Activated CD4-positive, alpha-beta memory T cell treated with anti-CD3 and anti-CD28 coated beads, Interleukin-2, amount 10 ng/mL, durations not matched to agents 7 days and 5 days (primary cell): ENCODE measurements around the gene STXBP5. TPM values are rescaled to one million over a fixed set of nuclear protein-coding genes. Genes with fewer than 3 reads are reported as not detected.
"Not testable (repeated sequence)": the region's sequence is repeated elsewhere in the genome, so short reads cannot be mapped to it uniquely, and the experiment has no call there.

ENCODE experiments used
- CTCF ChIA-PET: fragments of 350-600 bp; sonication (Branson Sonifier 250); formaldehyde crosslinking; loops from one replicate; lab custom pipeline; 2021; ENCODE audit warnings: antibody characterized with exemption, inconsistent platforms; lab: Charles Lee
- POLR2A ChIA-PET: fragments of 350-600 bp; sonication (Branson Sonifier 250); formaldehyde crosslinking; loops from one replicate; lab custom pipeline; 2021; ENCODE audit warnings: antibody characterized with exemption; lab: Charles Lee
- DNase-seq: peaks from one replicate; pipeline ENCODE4 v3.0.0-alpha.2; 2020
- H3K27ac Mint-ChIP-seq: one replicate; pipeline ENCODE4 v1.8.0; 2021; ENCODE audit warnings: mild to moderate bottlenecking, mixed read lengths
- H3K27me3 Mint-ChIP-seq: one replicate; pipeline ENCODE4 v1.8.0; 2021; ENCODE audit warnings: mixed read lengths
- H3K36me3 Mint-ChIP-seq: one replicate; pipeline ENCODE4 v1.8.0; 2021; ENCODE audit warnings: low read depth, mixed read lengths
- H3K4me1 Mint-ChIP-seq: one replicate; pipeline ENCODE4 v1.8.0; 2021; ENCODE audit warnings: mixed read lengths
- H3K4me3 Mint-ChIP-seq: one replicate; pipeline ENCODE4 v1.8.0; 2021; ENCODE audit warnings: mild to moderate bottlenecking, mixed read lengths
- H3K9me3 Mint-ChIP-seq: one replicate; pipeline ENCODE4 v1.8.0; 2021; ENCODE audit warnings: mixed read lengths
- total RNA-seq, 2 experiments: library from RNA; stranded (reverse); gene quantifications; one replicate each; pipeline ENCODE4 v1.2.3, GENCODE V29; 2021

The STXBP5 gene
- total RNA-seq, 2 experiments from 2014 or later: 16.7 to 17.2 TPM

- no peak overlapping the region for H3K27ac Mint-ChIP-seq
- peaks cover 13% of the 10 kb centered on the region for H3K36me3 Mint-ChIP-seq
- DNase-seq: no peak
- no peak overlapping the region for H3K4me3 Mint-ChIP-seq
- no peaks in the 10 kb centered on the region for H3K4me1 Mint-ChIP-seq
- CTCF ChIA-PET: no interaction called here
- POLR2A ChIA-PET: no interaction called here
- no peaks in the 10 kb centered on the region for H3K27me3 Mint-ChIP-seq
- H3K9me3 Mint-ChIP-seq: no peaks in the 10 kb centered on the region
Measured at GRCh38 chr6:147371325-147371724, 167.1 kb downstream of the STXBP5 start.

GRCh38 chr6:147372806-147373205 is 168.6 kb downstream of the STXBP5 start:
- no peak overlapping the region for H3K4me3 Mint-ChIP-seq
- peaks cover 9% of the 10 kb centered on the region for H3K36me3 Mint-ChIP-seq
- DNase-seq: no peak
- no peaks in the 10 kb centered on the region for H3K9me3 Mint-ChIP-seq
- no peak overlapping the region for H3K27ac Mint-ChIP-seq
- H3K27me3 Mint-ChIP-seq: no peaks in the 10 kb centered on the region
- no peaks in the 10 kb centered on the region for H3K4me1 Mint-ChIP-seq
- CTCF ChIA-PET: no interaction called here
- POLR2A ChIA-PET: no interaction called here

DNA sequence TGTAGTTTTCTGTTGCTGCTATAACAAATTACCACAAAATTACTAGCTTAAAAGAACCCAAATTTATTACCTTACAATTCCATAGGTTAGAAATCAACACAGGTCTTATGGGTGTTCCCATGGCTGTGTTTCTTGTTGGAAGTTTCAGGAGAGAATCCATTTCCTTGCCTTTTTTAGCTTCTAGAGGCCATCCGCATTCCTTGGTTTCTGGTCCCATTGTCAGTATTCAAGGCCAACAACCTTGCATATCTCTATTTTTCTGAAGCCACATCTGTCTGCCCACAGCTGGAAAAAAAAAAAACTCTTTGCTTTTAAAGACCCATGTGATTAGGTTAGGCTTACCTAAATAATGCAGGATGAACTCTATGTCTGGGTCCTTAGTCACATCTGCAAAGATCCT is 174.6 kb downstream of the STXBP5 start:
- Mint-ChIP-seq H3K27me3 (no peaks in the 10 kb centered on the region), H3K4me1 (no peaks in the 10 kb centered on the region), H3K4me3 (no peak overlapping the region), H3K27ac (no peak overlapping the region), H3K9me3 (no peaks in the 10 kb centered on the region), H3K36me3 (peaks cover 33% of the 10 kb centered on the region)
- POLR2A ChIA-PET: no interaction called here
- CTCF ChIA-PET: no interaction called here
- no peak for DNase-seq

DNA sequence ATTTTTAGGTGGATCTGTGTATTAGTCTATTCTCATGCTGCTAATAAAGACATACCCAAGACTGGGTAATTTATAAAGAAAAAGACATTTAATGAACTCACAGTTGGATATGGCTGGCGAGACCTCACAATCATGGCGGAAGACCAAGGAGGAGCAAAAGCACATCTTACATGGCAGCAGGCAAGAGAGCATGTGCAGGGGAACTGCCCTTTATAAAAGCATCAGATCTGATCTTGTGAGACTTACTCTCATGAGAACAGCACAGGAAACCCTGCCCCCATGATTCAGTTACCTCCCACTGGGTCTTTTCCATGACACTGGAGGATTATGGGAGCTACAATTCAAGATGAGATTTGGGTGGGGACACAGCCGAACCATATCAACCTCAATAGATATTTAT is 176.6 kb downstream of the STXBP5 start:
- H3K4me1 Mint-ChIP-seq, DNase-seq, H3K27me3 Mint-ChIP-seq, H3K4me3 Mint-ChIP-seq, H3K27ac Mint-ChIP-seq, H3K9me3 Mint-ChIP-seq, POLR2A ChIA-PET: not testable (repeated sequence)
- H3K36me3 Mint-ChIP-seq: peaks cover 38% of the 10 kb centered on the region
- CTCF ChIA-PET: interaction anchor here (1.2 kb wide), 1 partner anchor 16 kb away, joined by 5 read pairs; no protein-coding TSS in a partner anchor

DNA sequence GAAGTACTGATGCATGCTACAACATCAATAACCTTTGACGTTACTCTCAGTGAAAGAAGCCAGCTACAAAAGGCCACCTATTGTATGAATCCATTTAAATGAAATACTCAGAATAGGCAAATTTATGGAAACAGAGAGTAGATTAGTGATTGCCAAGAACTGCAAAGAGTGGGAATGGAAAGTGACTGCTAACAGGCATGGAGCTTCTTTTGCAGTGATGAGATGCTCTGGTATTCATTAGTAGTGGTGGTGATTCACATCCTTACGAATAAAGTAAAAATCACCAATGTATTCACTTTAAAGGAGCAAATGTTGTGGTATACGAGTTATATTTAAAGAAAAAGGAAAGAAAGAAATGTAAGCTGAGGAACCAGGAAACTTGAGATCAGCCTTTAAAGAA is 177.5 kb downstream of the STXBP5 start:
- H3K36me3 Mint-ChIP-seq: peaks cover 38% of the 10 kb centered on the region
- ChIA-PET CTCF (no interaction called here), POLR2A (no interaction called here)
- H3K27me3 Mint-ChIP-seq: no peaks in the 10 kb centered on the region
- H3K4me3 Mint-ChIP-seq: no peak overlapping the region
- H3K27ac Mint-ChIP-seq: no peak overlapping the region
- no peak for DNase-seq
- H3K4me1 Mint-ChIP-seq: no peaks in the 10 kb centered on the region
- H3K9me3 Mint-ChIP-seq: no peaks in the 10 kb centered on the region

DNA sequence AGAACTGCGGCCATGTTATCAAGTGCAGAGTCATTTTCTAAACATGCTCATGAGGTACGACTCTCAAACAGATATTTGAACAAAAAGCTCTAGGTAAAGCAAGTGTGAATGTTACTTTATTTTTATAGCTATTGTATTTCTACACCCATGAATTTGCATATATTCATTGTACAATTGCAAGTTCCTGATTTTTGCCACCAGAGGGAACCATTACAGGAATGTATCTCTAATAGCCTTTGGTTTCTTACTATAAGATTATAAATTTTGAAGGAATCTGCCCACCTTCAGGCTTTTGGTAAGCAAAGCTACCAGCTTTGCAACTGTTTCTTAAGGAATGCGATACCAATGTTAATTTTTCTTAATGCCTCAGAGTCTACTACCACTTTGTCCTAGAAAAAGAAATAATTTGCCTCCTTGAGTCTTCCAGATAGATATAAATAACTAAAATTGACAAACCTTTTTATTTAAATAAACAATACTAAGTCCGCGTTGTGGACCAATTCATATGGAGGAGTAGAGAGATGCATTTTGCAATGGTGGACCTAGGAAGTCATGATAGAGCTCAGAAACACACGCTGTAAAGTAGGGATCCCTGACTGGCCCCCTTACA is 178.8 kb downstream of the STXBP5 start:
- H3K4me1 Mint-ChIP-seq: no peaks in the 10 kb centered on the region
- ChIA-PET CTCF (interaction anchor here (0.5 to 1.5 kb wide), 6 partner anchors 14 to 206 kb away, joined by 3 to 5 read pairs (median 3); no protein-coding TSS in a partner anchor), POLR2A (no interaction called here)
- DNase-seq: no peak
- no peak overlapping the region for H3K4me3 Mint-ChIP-seq
- no peak overlapping the region for H3K27ac Mint-ChIP-seq
- H3K36me3 Mint-ChIP-seq: peaks cover 35% of the 10 kb centered on the region
- H3K27me3 Mint-ChIP-seq: no peaks in the 10 kb centered on the region
- H3K9me3 Mint-ChIP-seq: no peaks in the 10 kb centered on the region

GRCh38 chr6:147384029-147384428 is 179.8 kb downstream of the STXBP5 start:
- H3K9me3 Mint-ChIP-seq: no peaks in the 10 kb centered on the region
- ChIA-PET CTCF (interaction anchor here (1.5 kb wide), 1 partner anchor 31 kb away, joined by 5 read pairs; no protein-coding TSS in a partner anchor), POLR2A (no interaction called here)
- no peak overlapping the region for H3K4me3 Mint-ChIP-seq
- peaks cover 31% of the 10 kb centered on the region for H3K36me3 Mint-ChIP-seq
- H3K4me1 Mint-ChIP-seq: no peaks in the 10 kb centered on the region
- no peak overlapping the region for H3K27ac Mint-ChIP-seq
- no peak for DNase-seq
- no peaks in the 10 kb centered on the region for H3K27me3 Mint-ChIP-seq

DNA sequence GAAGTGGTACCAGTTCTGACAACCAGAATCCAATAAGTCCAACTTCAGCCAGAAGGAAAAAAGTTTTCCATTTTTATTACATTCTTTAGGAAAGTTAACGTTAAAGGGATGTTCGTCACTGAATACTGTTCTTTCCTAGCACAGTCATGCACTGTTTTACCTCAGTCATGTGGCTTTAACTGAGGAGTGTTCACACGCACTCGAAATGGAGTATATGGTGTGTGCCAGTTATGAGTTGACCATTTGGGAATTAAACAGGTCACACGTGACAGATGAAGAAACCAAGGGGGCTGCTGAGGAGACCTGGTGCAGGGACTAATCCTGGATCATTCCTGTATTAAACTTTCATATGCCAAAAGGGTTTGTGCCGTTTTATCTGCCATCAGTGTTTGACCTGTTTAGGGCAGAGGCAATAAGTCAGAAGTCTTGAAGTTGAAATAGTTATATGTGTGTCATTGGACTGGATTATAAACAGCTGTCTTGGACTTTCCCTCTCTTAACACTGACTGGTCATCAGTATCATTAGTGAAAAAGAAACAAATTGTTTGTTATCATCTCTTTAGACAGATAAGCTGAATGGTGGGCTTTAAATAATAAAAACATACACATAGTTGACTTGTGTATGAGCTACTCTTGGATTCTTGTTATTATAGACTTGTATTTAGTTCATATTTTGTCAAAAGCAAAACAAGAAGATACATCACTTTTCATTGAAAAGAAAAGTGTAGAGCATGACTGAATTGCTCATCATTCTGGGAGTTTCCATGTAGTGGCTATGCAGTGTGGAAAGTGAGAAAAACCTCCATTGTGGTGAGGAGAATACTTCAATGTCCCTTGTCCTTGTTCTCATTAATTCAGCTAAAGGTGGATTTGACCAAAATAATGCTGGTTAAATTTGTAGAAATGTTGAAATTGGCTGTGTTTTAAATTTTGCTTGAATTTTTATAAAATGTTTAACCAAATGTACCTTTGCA is 180.8 kb downstream of the STXBP5 start:
- no peak overlapping the region for H3K4me3 Mint-ChIP-seq
- H3K27ac Mint-ChIP-seq: no peak overlapping the region
- peaks cover 28% of the 10 kb centered on the region for H3K36me3 Mint-ChIP-seq
- no peak for DNase-seq
- H3K4me1 Mint-ChIP-seq: no peaks in the 10 kb centered on the region
- ChIA-PET CTCF (no interaction called here), POLR2A (no interaction called here)
- H3K9me3 Mint-ChIP-seq: no peaks in the 10 kb centered on the region
- H3K27me3 Mint-ChIP-seq: no peaks in the 10 kb centered on the region

- peaks cover 7% of the 10 kb centered on the region for H3K36me3 Mint-ChIP-seq
- POLR2A ChIA-PET: no interaction called here
- H3K27me3 Mint-ChIP-seq: no peaks in the 10 kb centered on the region
- no peak overlapping the region for H3K27ac Mint-ChIP-seq
- H3K4me3 Mint-ChIP-seq: no peak overlapping the region
- no peaks in the 10 kb centered on the region for H3K4me1 Mint-ChIP-seq
- no peaks in the 10 kb centered on the region for H3K9me3 Mint-ChIP-seq
- CTCF ChIA-PET: no interaction called here
- DNase-seq: no peak
Measured at GRCh38 chr6:147389463-147389862, 185.2 kb downstream of the STXBP5 start.

DNA sequence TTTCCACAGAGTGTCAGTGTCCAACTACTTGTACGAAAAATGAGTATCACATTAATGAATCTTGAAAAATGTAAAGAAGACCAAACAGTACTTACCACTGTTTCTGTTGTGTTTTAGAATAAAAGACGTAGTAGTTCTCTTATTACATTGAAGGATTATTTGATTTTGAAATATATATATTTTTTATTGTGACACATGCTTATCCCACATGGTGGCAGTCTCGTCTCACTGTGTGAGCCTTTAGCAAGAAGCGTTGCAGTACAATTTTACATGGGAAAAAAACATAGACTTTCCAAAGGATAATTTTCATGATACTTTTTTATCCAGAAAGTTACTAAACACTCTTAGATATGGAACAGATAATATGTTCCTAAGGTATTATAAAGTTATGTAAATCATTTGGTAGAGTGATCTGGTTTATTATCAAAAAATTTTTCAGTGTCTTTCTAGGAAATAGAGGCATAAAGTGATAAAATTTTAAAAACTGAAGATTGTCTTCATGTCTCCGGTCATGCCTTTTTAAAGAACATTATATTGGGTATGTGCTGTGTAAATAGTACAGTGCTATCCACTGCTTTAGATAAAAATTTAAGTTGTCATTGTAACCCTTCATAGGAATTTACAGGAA is 186.8 kb downstream of the STXBP5 start:
- H3K27me3 Mint-ChIP-seq: no peaks in the 10 kb centered on the region
- H3K4me1 Mint-ChIP-seq: no peaks in the 10 kb centered on the region
- H3K27ac Mint-ChIP-seq: no peak overlapping the region
- H3K4me3 Mint-ChIP-seq: no peak overlapping the region
- H3K9me3 Mint-ChIP-seq: no peaks in the 10 kb centered on the region
- H3K36me3 Mint-ChIP-seq: no peaks in the 10 kb centered on the region
- no peak for DNase-seq
- ChIA-PET POLR2A (no interaction called here), CTCF (no interaction called here)

- CTCF ChIA-PET: no interaction called here
- Mint-ChIP-seq H3K4me3 (no peak overlapping the region), H3K27ac (no peak overlapping the region), H3K9me3 (no peaks in the 10 kb centered on the region), H3K27me3 (no peaks in the 10 kb centered on the region), H3K36me3 (no peaks in the 10 kb centered on the region), H3K4me1 (no peaks in the 10 kb centered on the region)
- no peak for DNase-seq
- POLR2A ChIA-PET: no interaction called here
Measured at GRCh38 chr6:147392917-147393625, 188.9 kb downstream of the STXBP5 start.

DNA sequence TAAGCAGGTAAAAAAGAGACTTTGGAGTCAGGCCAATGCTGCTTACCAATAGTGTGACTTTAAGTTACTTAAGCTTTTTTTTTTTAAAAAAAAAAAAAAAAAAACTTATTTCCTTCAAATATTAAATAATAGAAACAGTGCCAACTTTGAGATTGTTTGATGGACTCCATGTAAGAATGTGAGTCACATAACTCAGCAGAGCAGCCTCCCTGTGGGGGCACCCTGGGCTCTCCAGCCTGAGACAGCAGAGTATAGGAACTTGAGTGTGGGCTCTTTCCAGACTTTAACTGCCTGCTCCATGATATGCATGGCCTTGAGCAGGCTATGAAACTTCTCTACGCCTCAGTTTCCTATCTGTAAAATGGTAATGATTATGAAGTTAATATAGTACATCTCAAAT is 190.9 kb downstream of the STXBP5 start:
- H3K4me1 Mint-ChIP-seq: no peaks in the 10 kb centered on the region
- H3K27me3 Mint-ChIP-seq: no peaks in the 10 kb centered on the region
- no peak overlapping the region for H3K4me3 Mint-ChIP-seq
- no peak for DNase-seq
- ChIA-PET POLR2A (no interaction called here), CTCF (no interaction called here)
- no peaks in the 10 kb centered on the region for H3K36me3 Mint-ChIP-seq
- H3K27ac Mint-ChIP-seq: no peak overlapping the region
- peaks cover 3% of the 10 kb centered on the region for H3K9me3 Mint-ChIP-seq

DNA sequence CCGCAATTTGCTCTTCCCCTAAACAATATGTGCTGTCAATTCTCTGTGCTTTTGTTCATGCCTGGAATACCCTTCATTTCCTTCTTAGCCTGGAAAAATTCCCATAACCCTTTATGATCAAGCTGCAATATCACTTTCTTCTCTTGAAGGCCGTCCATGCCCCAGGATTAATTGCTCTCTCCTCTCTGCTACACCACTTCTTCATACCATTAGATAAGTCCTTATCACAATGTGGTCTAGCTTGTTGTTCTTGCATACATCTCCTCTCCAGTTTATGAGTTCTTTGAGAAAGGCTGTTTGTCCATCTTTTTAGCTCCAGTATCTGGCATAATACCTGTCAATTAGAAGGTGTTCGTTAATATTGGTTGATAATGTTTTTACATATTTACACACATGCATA is 193.1 kb downstream of the STXBP5 start:
- no peak for DNase-seq
- POLR2A ChIA-PET: no interaction called here
- CTCF ChIA-PET: interaction anchor here (0.6 to 1.0 kb wide), 2 partner anchors 14 to 535 kb away, joined by 3 to 5 read pairs; no protein-coding TSS in a partner anchor
- Mint-ChIP-seq H3K4me3 (no peak overlapping the region), H3K27me3 (no peaks in the 10 kb centered on the region), H3K36me3 (no peaks in the 10 kb centered on the region), H3K4me1 (no peaks in the 10 kb centered on the region), H3K27ac (no peak overlapping the region), H3K9me3 (peaks cover 10% of the 10 kb centered on the region)
